ENCODE measurements around the gene NKD1. TPM values are rescaled to one million over a fixed set of nuclear protein-coding genes. Genes with fewer than 3 reads are reported as not detected.

Gene NKD1
- total RNA-seq, 6 donors from 2014 or later: 9.9 to 59.7 (median 21.4) TPM

GRCh38 chr16:50539822-50540710 lies 8.1 kb upstream of the NKD1 start:
- H3K9me3 ChIP-seq: no peaks in the 10 kb centered on the region
- no peak overlapping the region for H3K4me3 ChIP-seq
- 84 to 86% methylated on average over 19 to 23 of the region's 23 CpGs for WGBS, 2 donors
- no peak overlapping the region for H3K27ac ChIP-seq
- H3K27me3 ChIP-seq: no peaks in the 10 kb centered on the region
- TF ChIP-seq POLR2AphosphoS5 (IDR thresholded peaks at IDR 0.05) (no peak), EP300 (IDR thresholded peaks at IDR 0.05) (no peak), POLR2A (IDR thresholded peaks at IDR 0.05) (no peak), CTCF (IDR thresholded peaks at IDR 0.05) (no peak)
- ATAC-seq (ENCODE audit: low FRiP score in 2 of 2) (no peak), DNase-seq (no peak)
- no peaks in the 10 kb centered on the region for H3K36me3 ChIP-seq
- no peaks in the 10 kb centered on the region for H3K4me1 ChIP-seq

GRCh38 chr16:50540711-50541007 lies 7.5 kb upstream of the NKD1 start:
- DNase-seq: no peak
- whole genome bisulfite sequencing, 2 donors: 93 to 95% methylated on average over 3 of the region's 3 CpGs
- Histone ChIP-seq H3K27me3 (no peaks in the 10 kb centered on the region), H3K27ac (no peak overlapping the region), H3K4me3 (no peak overlapping the region), H3K9me3 (no peaks in the 10 kb centered on the region), H3K36me3 (no peaks in the 10 kb centered on the region), H3K4me1 (no peaks in the 10 kb centered on the region)
- no peak for ATAC-seq (ENCODE audit: low FRiP score in 2 of 2)
- TF ChIP-seq CTCF (IDR thresholded peaks at IDR 0.05): no peak
- TF ChIP-seq POLR2A (IDR thresholded peaks at IDR 0.05): no peak
- no peak for TF ChIP-seq EP300 (IDR thresholded peaks at IDR 0.05)
- no peak for TF ChIP-seq POLR2AphosphoS5 (IDR thresholded peaks at IDR 0.05)

GRCh38 chr16:50542703-50543102 lies 5.5 kb upstream of the NKD1 start:
- ATAC-seq (ENCODE audit: low FRiP score in 2 of 2): no peak
- no peak for TF ChIP-seq CTCF (IDR thresholded peaks at IDR 0.05)
- no peak for TF ChIP-seq POLR2AphosphoS5 (IDR thresholded peaks at IDR 0.05)
- no peak for TF ChIP-seq POLR2A (IDR thresholded peaks at IDR 0.05)
- no peak for TF ChIP-seq EP300 (IDR thresholded peaks at IDR 0.05)
- Histone ChIP-seq H3K4me1 (peaks cover 2 to 7% (median 5%) of the 10 kb centered on the region in 4 donors), H3K36me3 (no peaks in the 10 kb centered on the region), H3K27me3 (peaks cover 0 to 6% (median 0%) of the 10 kb centered on the region in 4 donors), H3K9me3 (no peaks in the 10 kb centered on the region), H3K4me3 (no peak overlapping the region), H3K27ac (no peak overlapping the region)
- WGBS, 2 donors: 91 to 96% methylated on average over 3 of the region's 3 CpGs
- DNase-seq: no peak

- Histone ChIP-seq H3K27me3 (peaks cover 0 to 18% (median 0%) of the 10 kb centered on the region in 4 donors), H3K36me3 (no peaks in the 10 kb centered on the region), H3K9me3 (no peaks in the 10 kb centered on the region), H3K4me3 (no peak overlapping the region), H3K4me1 (peaks cover 8 to 21% (median 14%) of the 10 kb centered on the region in 4 donors), H3K27ac (no peak overlapping the region)
- no peak for TF ChIP-seq POLR2A (IDR thresholded peaks at IDR 0.05)
- no peak for TF ChIP-seq POLR2AphosphoS5 (IDR thresholded peaks at IDR 0.05)
- no peak for TF ChIP-seq CTCF (IDR thresholded peaks at IDR 0.05)
- no peak for TF ChIP-seq EP300 (IDR thresholded peaks at IDR 0.05)
- no peak for DNase-seq
- ATAC-seq (ENCODE audit: low FRiP score in 2 of 2): no peak
- 88 to 94% methylated on average over 2 of the region's 2 CpGs for WGBS, 2 donors
Observed at GRCh38 chr16:50546125-50546524, 2.1 kb upstream of the NKD1 start.
